Stimulated activated naive B cell treated with anti-CD40 and anti-IgM and Interleukin-4, amounts not matched to agents 10 μg/mL and 1 μg/mL and 100 μg/mL, for 72 hours (primary cell): ENCODE measurements around the gene GALNT18.

ENCODE experiments used
- ATAC-seq, 2 donors: fragments of 150-1000 bp; cut with Tn5 transposase; replicated peaks; 2 replicates each; pipeline ENCODE4 v1.10.0; 2021; ENCODE audit warnings: moderate library complexity in 1 of 2
- DNase-seq: peaks from one replicate; pipeline ENCODE4 v3.0.0; 2021
- H3K27ac Mint-ChIP-seq: one replicate; pipeline ENCODE4 v1.8.0; 2022; ENCODE audit warnings: mild to moderate bottlenecking, mixed read lengths
- H3K27me3 Mint-ChIP-seq, 2 donors: one replicate each; pipeline ENCODE4 v1.8.0; 2022; ENCODE audit warnings: mixed read lengths in 2 of 2
- H3K36me3 Mint-ChIP-seq, 2 donors: one replicate each; pipeline ENCODE4 v1.8.0; 2022; ENCODE audit warnings: mixed read lengths in 2 of 2, mild to moderate bottlenecking in 1 of 2
- H3K4me1 Mint-ChIP-seq, 2 donors: one replicate each; pipeline ENCODE4 v1.8.0; 2022; ENCODE audit warnings: mixed read lengths in 2 of 2, mild to moderate bottlenecking in 1 of 2
- H3K4me3 Mint-ChIP-seq, 2 donors: one replicate each; pipeline ENCODE4 v1.8.0; 2022; ENCODE audit warnings: mild to moderate bottlenecking in 2 of 2, mixed read lengths in 2 of 2, moderate library complexity in 1 of 2
- H3K9me3 Mint-ChIP-seq, 2 donors: one replicate each; pipeline ENCODE4 v1.8.0; 2022; ENCODE audit warnings: mixed read lengths in 2 of 2, mild to moderate bottlenecking in 1 of 2

GALNT18 gene

DNA sequence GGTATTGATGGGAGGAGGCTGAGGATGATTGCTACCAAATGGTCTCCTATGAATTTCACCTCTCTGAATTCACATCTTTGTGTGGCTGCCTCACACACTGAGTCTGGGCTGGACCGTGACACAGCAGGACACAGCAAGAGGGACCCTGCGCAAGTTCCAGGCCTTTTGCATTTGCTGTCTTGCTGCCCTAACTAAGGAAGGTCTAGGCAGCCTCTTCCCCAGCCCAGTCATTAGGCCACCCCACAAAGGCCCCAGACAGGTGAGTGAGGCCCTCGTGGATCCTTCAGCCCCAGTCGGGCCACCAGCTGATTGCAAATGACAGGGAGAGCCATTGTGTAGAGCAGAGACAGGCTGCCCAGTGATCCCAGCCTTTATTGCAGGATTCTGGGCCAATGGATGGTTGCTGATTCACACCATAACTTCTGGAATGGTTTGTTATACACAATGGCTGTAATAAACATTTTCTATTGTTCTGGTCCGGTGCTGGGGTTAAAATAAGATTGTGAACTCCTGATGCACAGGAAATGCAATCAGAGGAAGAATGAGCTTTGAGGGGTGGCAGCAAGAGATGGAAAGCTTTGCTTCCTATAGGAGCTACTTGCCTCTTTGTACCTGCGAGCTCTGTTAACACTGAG, 240.2 kb downstream of the GALNT18 start:
- peaks cover 1 to 3% of the 10 kb centered on the region in 2 donors for H3K9me3 Mint-ChIP-seq
- no peaks in the 10 kb centered on the region for H3K4me1 Mint-ChIP-seq
- peaks cover 5 to 10% of the 10 kb centered on the region in 2 donors for H3K27me3 Mint-ChIP-seq
- H3K36me3 Mint-ChIP-seq = no peaks in the 10 kb centered on the region
- H3K27ac Mint-ChIP-seq = no peak overlapping the region
- DNase-seq (no peak), ATAC-seq (no peak)
- H3K4me3 Mint-ChIP-seq = no peak overlapping the region

DNA sequence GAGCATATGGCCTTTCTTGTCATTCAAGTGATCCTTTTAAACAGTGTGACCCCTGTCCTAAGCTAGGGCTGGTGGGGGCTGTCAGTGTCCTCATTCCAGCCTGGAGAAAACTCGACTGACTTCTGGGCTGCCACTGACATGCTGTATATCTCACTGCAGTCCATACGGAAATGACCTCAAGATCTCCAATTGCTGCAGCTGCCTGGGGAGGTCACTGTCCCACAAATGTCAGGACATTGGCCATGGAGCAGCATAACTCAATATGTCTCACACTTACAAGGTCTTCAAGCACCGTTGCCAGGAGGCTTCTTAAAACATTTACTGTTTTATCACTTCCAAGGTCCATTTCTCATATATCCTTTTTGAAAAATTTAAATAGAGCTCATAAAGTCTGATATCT, 240.9 kb downstream of the GALNT18 start:
- ATAC-seq (no peak), DNase-seq (no peak)
- H3K4me1 Mint-ChIP-seq = no peaks in the 10 kb centered on the region
- H3K36me3 Mint-ChIP-seq = no peaks in the 10 kb centered on the region
- H3K27me3 Mint-ChIP-seq = peaks cover 5 to 12% of the 10 kb centered on the region in 2 donors
- H3K4me3 Mint-ChIP-seq = no peak overlapping the region
- no peak overlapping the region for H3K27ac Mint-ChIP-seq
- peaks cover 1 to 3% of the 10 kb centered on the region in 2 donors for H3K9me3 Mint-ChIP-seq

- DNase-seq = no peak
- ATAC-seq = no peak
- Mint-ChIP-seq H3K27ac (no peak overlapping the region), H3K36me3 (no peaks in the 10 kb centered on the region), H3K4me3 (no peak overlapping the region), H3K9me3 (peaks cover 1 to 3% of the 10 kb centered on the region in 2 donors), H3K4me1 (no peaks in the 10 kb centered on the region), H3K27me3 (peaks cover 5 to 12% of the 10 kb centered on the region in 2 donors)
These were observed 241.5 kb downstream of the GALNT18 start for GRCh38 chr11:11380340-11380739.

DNA sequence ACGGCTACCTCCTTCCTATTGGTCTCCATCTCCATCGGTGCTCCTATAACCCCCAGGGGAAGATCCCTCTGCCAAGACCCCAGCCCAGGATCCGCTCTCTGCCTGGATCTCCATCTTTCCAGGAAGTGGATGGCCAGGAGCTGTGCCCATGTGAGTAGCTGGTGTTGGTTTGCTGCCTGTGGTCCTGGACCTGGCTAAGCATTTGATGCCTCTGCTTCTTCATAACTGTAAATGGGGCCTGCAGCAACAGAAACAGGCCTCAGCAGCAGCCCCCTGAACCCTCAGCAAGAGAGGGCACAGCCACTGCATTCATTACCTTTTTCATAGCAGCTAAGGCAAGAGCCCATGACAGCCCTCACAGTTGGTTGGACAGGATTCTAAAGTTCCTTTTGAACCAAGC, 242.1 kb downstream of the GALNT18 start:
- no peak overlapping the region for H3K27ac Mint-ChIP-seq
- H3K27me3 Mint-ChIP-seq = peaks cover 5 to 12% of the 10 kb centered on the region in 2 donors
- no peak for DNase-seq
- H3K36me3 Mint-ChIP-seq = no peaks in the 10 kb centered on the region
- H3K4me1 Mint-ChIP-seq = no peaks in the 10 kb centered on the region
- no peak for ATAC-seq
- H3K9me3 Mint-ChIP-seq = no peaks in the 10 kb centered on the region
- no peak overlapping the region for H3K4me3 Mint-ChIP-seq

GRCh38 chr11:11378184-11378940, 243.4 kb downstream of the GALNT18 start:
- peaks cover 5 to 8% of the 10 kb centered on the region in 2 donors for H3K27me3 Mint-ChIP-seq
- DNase-seq (no peak), ATAC-seq (no peak)
- H3K4me3 Mint-ChIP-seq = no peak overlapping the region
- no peaks in the 10 kb centered on the region for H3K36me3 Mint-ChIP-seq
- H3K9me3 Mint-ChIP-seq = no peaks in the 10 kb centered on the region
- no peak overlapping the region for H3K27ac Mint-ChIP-seq
- H3K4me1 Mint-ChIP-seq = no peaks in the 10 kb centered on the region

DNA sequence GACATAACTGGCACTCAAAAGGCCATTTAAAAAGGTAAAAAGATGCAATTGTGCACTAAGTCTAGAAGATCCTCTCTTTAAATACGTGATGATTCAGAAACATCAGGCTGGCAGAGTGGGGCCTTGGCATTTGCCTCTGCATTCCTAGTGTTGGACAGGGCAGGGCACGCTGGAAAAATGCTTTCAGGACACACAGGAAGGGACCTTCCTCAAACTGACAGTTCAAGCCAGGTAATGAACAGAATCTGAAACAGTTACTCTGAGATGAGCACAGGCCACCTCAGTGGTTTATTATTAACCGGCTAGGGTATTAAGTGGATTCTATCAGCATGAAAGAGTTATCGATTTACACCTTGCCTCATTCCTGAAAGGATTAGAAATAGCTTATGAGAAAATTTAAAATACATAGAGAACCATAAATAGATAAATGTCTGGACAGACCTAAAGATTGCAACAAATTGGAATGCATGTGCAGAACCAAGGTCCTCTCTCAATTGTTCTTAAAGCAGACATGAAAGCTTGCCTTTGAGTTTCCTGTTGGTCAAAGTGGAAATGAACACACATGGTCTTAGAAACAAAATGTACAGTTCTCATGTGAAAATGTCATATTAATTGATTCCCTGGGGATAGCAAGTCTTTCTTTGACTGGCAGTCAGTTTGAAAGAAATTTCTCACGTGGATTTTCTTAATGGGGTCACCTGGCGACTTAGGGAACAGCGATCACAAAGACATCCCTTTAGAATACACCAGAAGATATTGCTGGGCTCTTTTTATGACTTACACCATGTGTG, 247.3 kb downstream of the GALNT18 start:
- no peak overlapping the region for H3K4me3 Mint-ChIP-seq
- ATAC-seq (no peak), DNase-seq (no peak)
- peaks cover 8 to 14% of the 10 kb centered on the region in 2 donors for H3K27me3 Mint-ChIP-seq
- H3K36me3 Mint-ChIP-seq = no peaks in the 10 kb centered on the region
- peaks cover 4 to 9% of the 10 kb centered on the region in 2 donors for H3K4me1 Mint-ChIP-seq
- H3K9me3 Mint-ChIP-seq = no peaks in the 10 kb centered on the region
- H3K27ac Mint-ChIP-seq = no peak overlapping the region

- DNase-seq (no peak), ATAC-seq (no peak)
- Mint-ChIP-seq H3K9me3 (no peaks in the 10 kb centered on the region), H3K27ac (no peak overlapping the region), H3K36me3 (no peaks in the 10 kb centered on the region), H3K27me3 (peaks cover 8 to 13% of the 10 kb centered on the region in 2 donors), H3K4me1 (peaks cover 4 to 9% of the 10 kb centered on the region in 2 donors), H3K4me3 (no peak overlapping the region)
These were observed 247.9 kb downstream of the GALNT18 start for GRCh38 chr11:11373934-11374333.

DNA sequence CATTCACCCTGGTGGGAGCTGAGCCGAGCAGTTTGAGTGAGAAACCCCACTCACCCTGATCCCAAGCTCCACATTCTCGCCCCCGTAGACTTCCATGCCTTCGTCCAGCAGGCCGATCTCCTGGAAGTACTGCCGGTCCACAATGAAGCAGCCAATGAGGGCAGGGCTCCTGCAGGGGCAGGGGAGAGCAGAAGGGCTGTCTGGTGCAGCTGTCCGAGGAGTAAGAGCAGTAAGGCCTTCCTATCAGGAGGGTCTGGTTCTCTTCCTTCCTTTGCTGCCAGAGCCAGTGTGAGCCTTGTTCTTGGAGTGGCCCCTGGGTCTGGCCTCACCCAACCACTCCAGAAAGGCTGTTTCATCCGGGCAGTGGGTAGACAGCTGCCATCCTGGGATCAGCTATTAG, 249.3 kb downstream of the GALNT18 start:
- ATAC-seq (no peak), DNase-seq (no peak)
- Mint-ChIP-seq H3K4me1 (peaks cover 4 to 9% of the 10 kb centered on the region in 2 donors), H3K27ac (no peak overlapping the region), H3K36me3 (no peaks in the 10 kb centered on the region), H3K4me3 (no peak overlapping the region), H3K9me3 (peaks cover 0 to 4% of the 10 kb centered on the region in 2 donors), H3K27me3 (peaks cover 8 to 9% of the 10 kb centered on the region in 2 donors)

DNA sequence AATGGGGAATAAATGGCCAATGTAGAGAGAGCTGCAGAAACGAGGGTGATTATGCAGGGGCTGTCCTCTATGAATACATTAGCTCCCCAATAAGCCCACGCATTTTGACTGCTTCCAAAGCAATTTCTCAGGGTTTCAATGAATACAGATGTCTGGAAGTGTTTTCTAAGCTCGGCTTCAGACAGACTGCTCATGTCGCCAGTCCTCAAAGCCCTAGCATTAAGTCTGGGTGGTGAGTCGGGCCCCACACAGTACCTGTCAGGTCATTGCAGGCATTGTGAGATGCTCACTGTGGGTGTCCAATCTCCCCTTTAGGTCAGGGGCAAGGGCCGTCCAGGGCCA, 250.9 kb downstream of the GALNT18 start:
- no peak overlapping the region for H3K27ac Mint-ChIP-seq
- H3K4me3 Mint-ChIP-seq = no peak overlapping the region
- no peaks in the 10 kb centered on the region for H3K36me3 Mint-ChIP-seq
- H3K4me1 Mint-ChIP-seq = peaks cover 4 to 9% of the 10 kb centered on the region in 2 donors
- ATAC-seq (no peak), DNase-seq (no peak)
- H3K27me3 Mint-ChIP-seq = peaks cover 6 to 8% of the 10 kb centered on the region in 2 donors
- peaks cover 0 to 4% of the 10 kb centered on the region in 2 donors for H3K9me3 Mint-ChIP-seq

DNA sequence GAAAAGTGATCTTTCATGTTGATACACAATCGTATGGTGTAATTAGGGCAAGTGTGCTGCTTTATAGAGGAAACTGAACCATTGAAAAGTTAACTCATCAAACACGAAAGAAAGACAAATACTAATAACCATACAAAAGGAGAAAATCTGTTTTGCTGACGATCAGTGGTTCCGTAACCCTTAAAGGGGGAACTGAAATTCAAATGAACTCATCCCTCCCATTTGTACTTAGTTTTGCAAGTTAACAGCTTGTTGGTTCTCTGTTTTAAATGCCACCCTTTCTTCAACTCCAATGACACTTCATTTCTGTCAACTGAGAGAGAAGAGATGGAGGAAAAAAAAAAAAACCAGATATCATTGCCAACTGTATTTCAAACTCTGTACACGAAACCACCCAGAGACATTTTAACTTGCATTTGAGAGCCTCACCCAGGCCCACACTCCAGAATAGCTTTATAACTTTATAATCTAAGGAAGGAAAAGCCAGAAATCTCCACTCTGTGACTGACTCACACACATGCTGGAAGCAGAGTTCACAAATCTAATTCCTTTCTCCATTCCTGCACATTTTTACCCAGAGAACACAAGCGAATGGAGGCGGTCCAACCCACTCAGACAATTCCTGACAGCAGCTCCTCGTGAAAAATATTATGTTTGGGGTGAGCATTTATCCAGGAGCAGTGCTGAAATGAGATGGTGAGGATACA, 251.4 kb downstream of the GALNT18 start:
- Mint-ChIP-seq H3K27me3 (peaks cover 6 to 8% of the 10 kb centered on the region in 2 donors), H3K4me1 (peaks cover 4 to 9% of the 10 kb centered on the region in 2 donors), H3K36me3 (no peaks in the 10 kb centered on the region), H3K4me3 (no peak overlapping the region), H3K27ac (no peak overlapping the region), H3K9me3 (peaks cover 0 to 4% of the 10 kb centered on the region in 2 donors)
- ATAC-seq (peak; percentile 86), DNase-seq (no peak)

- Mint-ChIP-seq H3K36me3 (no peaks in the 10 kb centered on the region), H3K9me3 (peaks cover 3 to 6% of the 10 kb centered on the region in 2 donors), H3K27ac (no peak overlapping the region), H3K4me3 (no peak overlapping the region), H3K27me3 (peaks cover 8 to 9% of the 10 kb centered on the region in 2 donors), H3K4me1 (peaks cover 4 to 9% of the 10 kb centered on the region in 2 donors)
- ATAC-seq (no peak), DNase-seq (no peak)
These were observed 255.0 kb downstream of the GALNT18 start for GRCh38 chr11:11366793-11367192.

GRCh38 chr11:11363674-11364073, 258.1 kb downstream of the GALNT18 start:
- Mint-ChIP-seq H3K27me3 (peaks cover 5 to 7% of the 10 kb centered on the region in 2 donors), H3K27ac (no peak overlapping the region), H3K9me3 (peaks cover 3 to 5% of the 10 kb centered on the region in 2 donors), H3K4me1 (no peaks in the 10 kb centered on the region), H3K36me3 (no peaks in the 10 kb centered on the region), H3K4me3 (no peak overlapping the region)
- ATAC-seq (no peak), DNase-seq (no peak)

DNA sequence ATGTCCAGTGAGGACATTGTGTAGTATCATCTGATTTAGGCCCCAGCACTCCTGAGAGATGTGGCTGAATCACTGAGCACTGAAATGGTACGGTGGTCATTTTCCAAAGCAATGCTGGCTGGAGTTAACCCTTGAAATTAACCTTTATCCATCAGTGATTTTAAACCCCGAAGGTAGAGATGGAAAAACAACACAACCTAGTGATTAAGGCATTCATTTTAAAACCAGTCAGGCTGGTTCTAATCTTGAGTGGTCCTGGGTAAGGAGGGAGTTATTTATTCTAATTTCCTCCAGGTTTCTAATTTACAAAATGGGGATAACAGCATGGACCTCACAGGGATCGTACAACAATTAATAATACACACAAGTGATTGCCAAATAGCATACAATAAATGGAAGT, 262.2 kb downstream of the GALNT18 start:
- ATAC-seq (no peak), DNase-seq (no peak)
- no peaks in the 10 kb centered on the region for H3K4me1 Mint-ChIP-seq
- H3K4me3 Mint-ChIP-seq = no peak overlapping the region
- peaks cover 16 to 24% of the 10 kb centered on the region in 2 donors for H3K27me3 Mint-ChIP-seq
- H3K36me3 Mint-ChIP-seq = no peaks in the 10 kb centered on the region
- no peak overlapping the region for H3K27ac Mint-ChIP-seq
- H3K9me3 Mint-ChIP-seq = no peaks in the 10 kb centered on the region

GRCh38 chr11:11356842-11357241, 265.0 kb downstream of the GALNT18 start:
- H3K9me3 Mint-ChIP-seq = no peaks in the 10 kb centered on the region
- DNase-seq = no peak
- no peak for ATAC-seq
- no peak overlapping the region for H3K27ac Mint-ChIP-seq
- no peaks in the 10 kb centered on the region for H3K4me1 Mint-ChIP-seq
- H3K36me3 Mint-ChIP-seq = no peaks in the 10 kb centered on the region
- no peak overlapping the region for H3K4me3 Mint-ChIP-seq
- peaks cover 18 to 24% of the 10 kb centered on the region in 2 donors for H3K27me3 Mint-ChIP-seq
